GM18861 (cell line): ENCODE measurements around the gene VPS39.

Experiments
- ATAC-seq: cut with Tn5 transposase; IDR thresholded peaks from one replicate; pipeline ENCODE4 v1.9.1; 2021; ENCODE audit not compliant: unreplicated experiment

The VPS39 gene

GRCh38 chr15:42146551-42147430, 61.3 kb downstream of the VPS39 start:
- ATAC-seq, result no peak

- no peak for ATAC-seq
These were observed 62.3 kb downstream of the VPS39 start for GRCh38 chr15:42145546-42146455.

- ATAC-seq, result no peak
These were observed 63.2 kb downstream of the VPS39 start for GRCh38 chr15:42144841-42145375.

DNA sequence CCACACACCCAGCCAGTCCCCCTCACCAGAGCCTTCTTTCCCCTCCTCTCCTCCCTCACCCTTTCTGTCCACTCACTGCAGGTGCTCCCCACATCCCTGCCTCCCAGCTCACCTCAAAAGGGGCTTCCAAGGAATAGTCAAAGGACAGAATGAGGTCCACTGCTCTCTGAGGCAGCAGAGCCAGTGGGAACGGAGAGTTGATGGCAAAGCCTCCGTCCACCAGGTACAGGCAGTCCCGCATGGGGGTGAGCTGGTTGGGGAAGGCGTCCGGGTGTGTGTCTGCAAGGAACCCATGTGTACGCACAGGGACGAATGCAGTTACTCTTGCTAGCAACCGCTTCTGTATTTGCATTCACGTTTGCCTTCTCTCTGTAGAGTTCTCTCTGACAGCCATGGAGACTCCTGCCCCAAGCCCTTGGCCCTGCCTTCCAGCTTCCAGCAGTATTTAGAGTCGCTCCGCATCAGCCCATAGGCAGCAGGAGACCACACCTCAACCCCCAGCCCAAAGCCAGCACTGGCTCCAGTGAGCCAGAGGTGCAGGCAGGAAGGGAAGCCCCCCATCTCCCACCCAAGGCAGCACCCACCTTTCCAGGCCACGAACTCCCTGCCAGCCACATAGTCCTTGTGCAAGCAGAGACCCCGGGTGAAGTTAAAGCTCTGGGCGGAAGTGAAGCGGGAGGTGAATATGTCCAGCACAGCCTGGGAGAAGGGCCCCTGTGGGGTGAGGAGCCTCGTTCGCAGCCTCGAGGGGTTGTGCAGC, 64.1 kb downstream of the VPS39 start:
- no peak for ATAC-seq

DNA sequence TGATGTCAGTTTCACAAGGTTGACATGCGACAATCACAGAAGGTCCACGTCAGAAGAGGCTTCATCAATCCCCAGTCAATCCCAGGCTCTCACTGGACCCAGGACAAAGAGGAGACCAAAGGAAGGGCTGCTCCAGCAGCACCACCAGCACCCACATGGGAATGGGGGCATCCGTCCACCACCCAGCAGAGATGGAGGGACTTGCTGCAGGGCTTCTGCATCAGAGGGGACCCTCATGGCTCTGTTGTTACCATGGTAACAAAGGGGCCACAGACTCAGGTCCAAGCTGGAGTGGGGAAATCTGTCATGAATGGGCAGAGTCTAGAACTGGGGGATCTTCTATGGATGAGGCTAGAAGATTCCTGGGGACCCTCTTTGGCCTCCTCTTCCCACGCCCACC, 64.7 kb downstream of the VPS39 start:
- no peak for ATAC-seq

GRCh38 chr15:42141795-42142667, 66.1 kb downstream of the VPS39 start:
- ATAC-seq, result no peak

DNA sequence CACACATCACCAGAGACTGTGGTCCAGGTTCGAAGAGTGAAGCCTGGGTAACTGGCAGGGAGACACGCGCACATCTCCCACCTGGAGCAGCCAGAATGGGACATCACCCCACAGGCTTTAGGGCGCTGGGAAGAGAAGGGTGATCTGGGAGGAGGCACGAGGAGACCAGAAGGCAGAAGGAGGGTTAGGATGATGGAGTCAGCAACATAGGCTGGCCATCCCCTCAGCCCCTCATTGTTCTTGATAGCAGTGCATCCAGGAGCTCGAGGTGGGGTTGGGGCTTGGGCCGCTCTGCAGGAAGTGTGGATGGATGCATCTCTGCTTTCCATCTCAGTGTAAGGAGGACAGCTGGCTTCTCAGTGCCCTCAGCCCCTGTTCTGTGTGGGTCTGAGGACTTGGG, 66.9 kb downstream of the VPS39 start:
- ATAC-seq, result no peak

- no peak for ATAC-seq
These were observed 67.6 kb downstream of the VPS39 start for GRCh38 chr15:42140383-42141070.

- no peak for ATAC-seq
These were observed 68.5 kb downstream of the VPS39 start for GRCh38 chr15:42139596-42139995.

DNA sequence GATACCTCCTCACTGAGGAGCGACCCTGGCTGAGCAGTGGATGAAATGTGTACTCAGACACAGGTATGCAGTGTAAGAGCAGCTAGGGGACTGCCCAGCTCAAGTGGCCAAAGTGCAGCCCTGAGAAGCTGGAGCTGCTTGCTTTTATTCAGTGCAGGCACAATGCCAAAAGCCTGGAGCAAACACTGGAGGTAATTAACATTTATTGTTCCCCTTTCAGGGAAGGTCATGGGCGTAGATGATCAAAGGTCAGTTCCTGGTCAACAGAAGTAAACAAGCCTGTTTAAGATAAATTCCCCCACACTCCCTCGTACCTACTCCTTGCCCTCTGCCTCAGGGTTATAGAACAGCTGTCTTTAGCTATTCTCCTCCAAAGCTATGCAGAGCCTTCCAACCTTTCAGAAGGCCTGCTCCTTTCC, 69.1 kb downstream of the VPS39 start:
- no peak for ATAC-seq

GRCh38 chr15:42138411-42138810, 69.7 kb downstream of the VPS39 start:
- no peak for ATAC-seq

- no peak for ATAC-seq
These were observed 70.4 kb downstream of the VPS39 start for GRCh38 chr15:42137461-42138261.

GRCh38 chr15:42136513-42136912, 71.6 kb downstream of the VPS39 start:
- no peak for ATAC-seq

- ATAC-seq, result no peak
These were observed 72.8 kb downstream of the VPS39 start for GRCh38 chr15:42135351-42135750.

GRCh38 chr15:42134617-42135245, 73.4 kb downstream of the VPS39 start:
- no peak for ATAC-seq

- no peak for ATAC-seq
These were observed 74.1 kb downstream of the VPS39 start for GRCh38 chr15:42133886-42134502.

GRCh38 chr15:42133356-42133755, 74.7 kb downstream of the VPS39 start:
- ATAC-seq, result no peak
